ENCODE measurements around the gene RCHY1.
A peak's percentile ranks its signal among the peaks of the same experiment; 100 is the strongest.
"Not testable (repeated sequence)": the region's sequence is repeated elsewhere in the genome, so short reads cannot be mapped to it uniquely, and the experiment has no call there.

Gene RCHY1

GRCh38 chr4:75514949-75515612 is 878 bp upstream of the RCHY1 start:
- no peak for DNase-seq

- peak; percentile 2 for DNase-seq
Observed at GRCh38 chr4:75513526-75514130, 575 bp downstream of the RCHY1 start.

DNA sequence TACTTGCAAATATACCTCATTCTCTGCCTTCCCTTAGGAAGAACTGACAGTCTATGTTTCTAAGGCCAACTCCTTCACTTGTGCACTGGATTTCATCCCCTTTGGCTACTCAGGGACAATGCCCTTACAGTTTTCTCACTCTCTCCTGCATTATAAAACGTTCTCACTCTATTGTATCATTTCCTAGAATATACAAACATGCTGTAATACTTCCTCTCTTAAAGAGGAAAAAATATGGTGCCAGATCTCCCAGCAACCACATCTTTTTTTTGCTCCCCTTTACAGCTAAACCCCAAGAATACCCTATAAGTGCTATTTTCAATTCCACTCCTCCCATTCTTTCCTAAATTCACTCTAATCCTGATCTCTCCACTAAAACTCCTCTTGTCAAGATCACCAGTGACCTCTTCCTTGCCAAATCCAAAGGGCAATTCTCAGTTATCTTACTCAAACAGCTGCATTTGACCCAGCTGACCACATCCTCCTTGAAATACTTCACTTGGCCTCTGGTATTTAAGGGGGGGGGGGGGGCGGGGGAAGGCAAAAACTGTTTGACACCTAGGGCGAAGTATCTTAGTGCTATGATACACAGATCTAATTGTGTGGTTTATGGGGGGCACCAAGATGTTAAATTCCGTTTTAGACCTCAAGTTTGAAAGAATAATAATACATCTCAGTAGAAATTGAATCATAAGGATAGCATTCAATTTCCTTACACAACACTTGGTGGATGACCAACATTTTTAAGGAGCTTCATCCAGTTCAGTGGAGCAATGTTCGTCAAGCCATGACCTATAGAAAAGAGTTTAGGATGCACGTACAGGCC is 1.6 kb downstream of the RCHY1 start:
- DNase-seq: peak; percentile 40

- DNase-seq: no peak
Observed at GRCh38 chr4:75511841-75512240, 2.4 kb downstream of the RCHY1 start.

DNA sequence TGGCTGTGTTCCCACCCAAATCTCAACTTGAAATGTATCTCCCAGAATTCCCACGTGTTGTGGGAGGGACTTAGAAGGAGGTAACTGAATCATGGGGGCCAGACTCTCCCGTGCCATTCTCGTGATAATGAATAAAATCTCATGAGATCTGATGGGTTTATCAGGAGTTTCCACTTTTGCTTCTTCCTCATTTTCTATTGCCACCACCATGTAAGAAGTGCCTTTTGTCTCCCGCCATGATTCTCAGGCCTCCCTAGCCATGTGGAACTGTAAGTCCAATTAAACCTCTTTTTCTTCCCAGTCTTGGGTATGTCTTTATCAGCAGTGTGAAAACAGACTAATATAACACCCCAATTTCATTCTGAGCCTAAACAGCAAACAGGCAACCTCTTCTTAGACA is 4.6 kb downstream of the RCHY1 start:
- DNase-seq: not testable (repeated sequence)

DNA sequence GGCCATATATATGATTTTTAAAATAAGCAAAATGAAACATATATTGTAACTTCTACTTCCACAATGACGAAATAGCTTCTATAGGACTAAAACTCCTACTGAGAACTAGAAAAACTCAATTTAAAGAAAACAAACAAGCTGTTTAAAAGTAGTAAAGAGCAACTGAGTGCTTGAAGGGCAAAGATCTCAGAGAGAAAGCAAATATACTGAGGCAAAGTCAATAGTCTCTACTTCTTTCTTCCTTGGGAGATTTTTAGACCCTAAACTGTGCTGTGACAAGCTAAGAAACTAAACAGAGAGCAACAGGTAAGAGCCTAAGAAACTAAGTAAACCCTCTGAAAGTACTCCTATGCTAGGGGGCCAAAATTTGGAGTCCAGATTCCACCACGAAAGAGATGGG is 8.6 kb downstream of the RCHY1 start:
- no peak for DNase-seq

DNA sequence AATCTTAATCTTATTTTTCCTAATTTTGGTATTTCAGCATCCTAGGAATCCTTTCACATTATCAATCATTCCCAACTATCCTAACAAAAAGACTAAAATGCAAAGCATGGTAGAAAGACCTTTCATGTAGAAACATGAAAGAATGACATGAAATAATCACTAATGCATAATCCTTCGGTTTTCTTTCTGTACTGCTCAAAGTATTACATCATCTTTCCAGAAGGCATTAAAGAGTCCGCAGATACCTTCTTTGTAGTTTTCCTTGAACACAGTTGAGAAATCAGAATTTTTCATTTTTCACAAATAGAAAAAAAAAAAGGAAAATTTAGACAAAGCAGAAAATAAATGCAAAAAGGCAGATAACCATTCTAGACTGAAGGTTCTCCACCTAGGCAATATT is 11.5 kb downstream of the RCHY1 start:
- DNase-seq: no peak

- DNase-seq: no peak
Observed at GRCh38 chr4:75499900-75500299, 14.3 kb downstream of the RCHY1 start.

GRCh38 chr4:75498041-75498440 is 16.2 kb downstream of the RCHY1 start:
- DNase-seq: peak; percentile 2

GRCh38 chr4:75497133-75497532 is 17.1 kb downstream of the RCHY1 start:
- DNase-seq: peak; percentile 50

DNA sequence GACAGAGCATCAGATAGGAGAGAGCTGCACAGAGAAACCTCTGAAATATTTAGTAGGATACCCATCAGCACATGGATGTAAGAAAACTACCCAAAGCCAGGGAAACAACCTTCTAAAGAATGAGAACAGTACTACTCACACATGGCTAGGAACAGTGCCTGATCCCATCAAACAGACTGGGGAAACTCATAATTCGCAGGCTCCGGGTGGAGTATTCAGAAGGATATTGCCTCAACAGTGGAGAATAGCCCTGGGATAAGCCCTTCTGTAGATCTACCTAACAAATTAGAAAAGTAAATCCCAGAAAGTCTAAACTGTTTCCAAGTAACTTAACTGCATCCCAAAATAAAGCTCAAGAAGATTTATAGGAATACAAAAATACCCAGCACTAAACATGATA is 17.8 kb downstream of the RCHY1 start:
- no peak for DNase-seq

DNA sequence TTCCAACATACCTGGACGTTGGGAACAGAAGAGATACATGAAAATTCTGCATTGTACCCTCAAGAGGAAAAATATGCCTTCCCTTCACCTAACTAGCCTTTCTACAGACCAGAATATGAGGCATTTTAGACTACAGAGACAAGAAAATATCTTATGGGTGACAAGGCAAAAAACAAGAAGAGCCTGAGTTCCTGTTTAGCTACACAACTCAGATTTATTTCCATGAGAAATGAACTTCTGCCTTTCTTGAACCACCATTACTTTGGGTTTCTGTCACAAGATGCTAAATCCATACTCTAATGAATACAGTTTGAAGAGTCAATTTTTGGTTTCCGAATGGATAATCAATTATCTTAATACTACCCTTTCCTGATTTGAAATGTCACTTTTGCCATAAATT is 18.7 kb downstream of the RCHY1 start:
- DNase-seq: no peak

DNA sequence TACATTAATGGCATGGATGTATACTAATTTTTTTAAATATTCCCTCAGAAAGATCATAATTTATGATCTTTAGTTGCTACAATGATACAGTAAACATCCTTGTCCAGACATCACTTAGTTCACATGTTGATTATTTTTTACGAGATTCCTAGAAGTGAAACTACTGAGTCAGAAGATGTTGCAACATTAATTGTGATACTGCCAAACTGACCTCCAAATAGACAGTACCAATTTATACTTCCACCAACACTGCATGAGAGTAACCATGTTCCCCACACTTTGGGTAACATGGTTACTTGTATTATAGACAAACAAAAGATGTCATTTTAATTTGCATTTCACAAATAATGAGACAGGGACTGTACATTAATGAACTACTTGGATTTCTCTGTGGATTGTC is 19.6 kb downstream of the RCHY1 start:
- DNase-seq: peak; percentile 15

- peak; percentile 25 for DNase-seq
Observed at GRCh38 chr4:75490155-75490554, 24.0 kb downstream of the RCHY1 start.

DNA sequence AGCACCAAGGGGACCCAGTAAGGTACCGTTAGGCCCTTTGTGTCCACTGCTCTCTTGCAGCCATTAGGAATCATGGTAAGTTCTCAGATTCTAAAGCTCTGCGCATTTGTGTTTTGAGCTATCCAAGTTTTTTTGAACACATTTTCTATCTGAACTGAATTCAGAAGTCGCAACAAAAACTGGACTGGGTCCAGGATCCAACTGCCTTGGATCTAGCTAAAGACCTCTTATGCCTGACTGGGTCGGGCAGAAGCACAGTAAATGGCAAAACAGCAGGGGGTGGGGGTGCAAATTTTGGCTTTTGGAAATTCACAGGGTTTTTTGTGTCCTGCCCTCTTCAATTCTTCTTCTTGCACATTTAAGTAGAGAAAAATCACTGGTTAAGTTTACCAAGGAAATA is 30.0 kb downstream of the RCHY1 start:
- no peak for DNase-seq

GRCh38 chr4:75477201-75477600 is 37.0 kb downstream of the RCHY1 start:
- no peak for DNase-seq

DNA sequence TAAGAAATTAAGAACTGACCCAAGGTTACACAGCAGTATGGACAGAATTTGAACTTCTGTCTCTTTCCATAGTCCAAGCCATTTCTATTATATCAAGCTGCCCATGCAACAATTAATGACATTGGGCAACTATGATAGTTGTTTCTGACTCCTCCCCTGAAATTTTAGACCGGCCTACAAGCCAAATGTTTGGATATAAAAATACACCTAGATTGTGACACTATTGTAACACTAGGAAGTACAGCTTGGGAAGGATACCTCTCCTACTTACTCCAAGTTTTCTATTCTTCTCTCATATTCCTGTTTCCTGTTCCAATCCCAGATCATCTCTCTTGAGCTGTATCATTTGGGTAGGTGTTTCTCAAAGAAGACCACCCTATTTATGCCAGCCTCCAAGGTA is 43.5 kb downstream of the RCHY1 start:
- no peak for DNase-seq

DNA sequence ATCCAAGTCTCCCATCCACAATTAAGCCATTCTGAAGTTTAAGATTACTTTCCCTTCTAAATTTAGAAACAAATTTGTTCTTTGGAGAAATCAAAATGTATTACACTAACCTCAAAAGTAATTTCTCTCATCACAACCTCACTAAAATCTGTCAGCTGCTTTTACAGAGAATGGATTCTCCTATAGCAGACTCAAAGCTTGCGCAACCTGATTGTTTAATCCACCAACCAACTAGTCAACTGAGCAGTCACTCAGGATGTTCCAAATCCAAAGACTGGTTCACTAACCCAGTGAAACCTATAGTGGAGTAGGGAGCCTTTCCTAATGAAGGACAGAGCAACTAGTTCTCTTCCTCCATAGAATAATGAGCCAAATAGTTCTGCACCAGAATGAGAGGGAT is 44.3 kb downstream of the RCHY1 start:
- DNase-seq: no peak

DNA sequence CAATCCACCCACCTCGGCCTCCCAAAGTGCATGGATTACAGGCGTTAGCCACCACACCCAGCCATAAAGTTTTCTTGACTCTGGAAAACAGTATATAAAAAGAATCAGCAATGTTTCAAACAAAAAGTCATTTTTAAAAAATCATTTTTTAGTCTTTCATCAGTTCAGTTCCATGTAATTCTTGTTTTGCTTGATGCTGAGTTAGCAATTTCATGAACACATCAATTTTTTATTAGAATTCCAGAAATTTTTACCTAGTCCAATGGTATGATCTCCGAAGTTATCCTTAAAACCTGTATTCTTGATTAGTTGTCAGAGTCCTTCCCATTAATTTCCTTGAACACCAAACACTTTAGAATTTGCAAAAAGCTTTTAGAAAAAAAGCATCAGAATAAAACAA is 56.8 kb downstream of the RCHY1 start:
- DNase-seq: no peak

- no peak for DNase-seq
Observed at GRCh38 chr4:75434105-75434504, 80.1 kb downstream of the RCHY1 start.

GRCh38 chr4:75432683-75433082 is 81.5 kb downstream of the RCHY1 start:
- peak; percentile 1 for DNase-seq

GRCh38 chr4:75429208-75429607 is 85.0 kb downstream of the RCHY1 start:
- DNase-seq: no peak
